Measurements from ENCODE around the gene MYO7A.

DNA sequence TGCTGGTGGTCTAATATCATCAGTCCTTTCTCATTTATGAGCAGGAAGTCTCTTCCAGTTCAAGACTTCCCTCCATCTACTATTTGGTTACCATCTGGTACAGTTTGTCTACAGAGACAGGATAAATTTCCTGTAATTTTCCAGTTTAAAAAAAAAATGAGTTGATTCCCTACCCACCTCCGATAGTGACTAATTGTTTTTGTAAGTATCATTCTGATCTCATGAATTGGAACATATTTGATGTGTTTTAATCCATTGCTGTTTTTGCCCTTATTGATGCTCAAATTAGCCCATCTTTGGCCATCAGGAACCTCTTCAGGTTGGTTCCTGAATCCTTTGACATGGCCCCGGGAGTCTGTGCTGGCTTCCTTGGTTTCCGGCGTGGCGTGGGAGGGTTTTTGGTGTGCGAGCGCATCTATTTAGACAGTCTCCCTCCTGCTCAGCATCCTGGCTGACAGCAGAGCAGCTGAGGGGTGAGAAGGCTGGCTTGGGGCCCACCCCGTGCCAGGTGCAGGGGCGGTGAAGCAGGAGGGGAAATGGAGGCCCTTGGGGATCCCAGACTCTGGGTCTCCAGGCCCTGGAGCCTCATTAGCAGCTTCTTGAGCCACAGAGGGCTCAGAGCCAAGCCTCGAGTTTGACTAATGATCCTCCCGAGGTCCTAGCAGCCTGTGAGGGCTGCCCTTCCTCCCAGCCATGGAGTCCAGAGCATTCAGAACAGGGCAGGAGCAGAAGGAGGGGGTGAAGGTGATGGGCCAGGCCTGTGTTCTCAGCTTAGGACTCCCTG is 18.6 kb upstream of the MYO7A start:
- no peak for TF ChIP-seq CTCF (IDR thresholded peaks at IDR 0.05; ENCODE audit: borderline replicate concordance, extremely low read depth, low read length, poor library complexity, severe bottlenecking)
- TF ChIP-seq EZH2 (IDR thresholded peaks at IDR 0.05; ENCODE audit: borderline replicate concordance, low read depth, low read length, severe bottlenecking): no peak

Measured in DND-41 (cell line).